ENCODE measurements around the gene PHACTR4. TPM values are rescaled to one million over a fixed set of nuclear protein-coding genes. Genes with fewer than 3 reads are reported as not detected.
A peak's percentile ranks its signal among the peaks of the same experiment; 100 is the strongest.

Gene PHACTR4
- total and polyA plus RNA-seq, 2 of the 13 experiments (the other 11 are each of a cell fraction or from before 2014, with no cell fraction given): 13.9 to 17.1 TPM

GRCh38 chr1:28518745-28519341 lies 149.3 kb downstream of the PHACTR4 start:
- H3K79me2 ChIP-seq (ENCODE audit: insufficient read depth, low read length): peaks cover 42% of the 10 kb centered on the region
- peak overlapping the region; percentile 66 to 85 (median 75) for H3K4me3 ChIP-seq (replicated peaks in 1 of 3; ENCODE audit: insufficient read depth in 1 of 3, low read depth in 2 of 3, low read length in 3 of 3)
- TSS peak; percentile 31 for BruUV-seq (replicated peaks)
- peak overlapping the region; percentile 97 for H3K4me2 ChIP-seq (ENCODE audit: low read depth, low read length)
- H2AFZ ChIP-seq (ENCODE audit: low read length): no peak overlapping the region
- FAIRE-seq (peak; percentile 69), ATAC-seq (peak; percentile 0), DNase-seq (ENCODE audit: low spot score) (peak; percentile 84)
- in situ Hi-C loops (cut with HindIII; ENCODE audit: extremely low pct_ligation_motif_present, low pct_unique_long_range_greater_than_20kb) (loop anchor here (5.0 kb wide), 1 partner anchor 83 kb away; no protein-coding TSS in a partner anchor), intact Hi-C loops (cut with micrococcal nuclease; ENCODE audit: unreplicated experiment) (loop anchor here (1.0 to 10.0 kb wide), 3 partner anchors 83 to 356 kb away; no protein-coding TSS in a partner anchor)
- ChIA-PET CTCF (ENCODE audit: low intra/inter-chr PET ratio, low total read pairs) (interaction anchor here (1.7 kb wide), 1 partner anchor 85 kb away, joined by 27 read pairs; no protein-coding TSS in a partner anchor), POLR2A (interaction anchor here (0.8 to 2.0 kb wide), 6 partner anchors 9 to 125 kb away, joined by 3 to 7 read pairs (median 6); partner anchors contain the start of gene TRNAU1AP)
- no peaks in the 10 kb centered on the region for H3K27me3 ChIP-seq (ENCODE audit: control insufficient read depth in 1 of 2, insufficient read depth in 2 of 2, low read length in 2 of 2)
- H3K9ac ChIP-seq (ENCODE audit: insufficient read depth, low read depth, low read length): peak overlapping the region; percentile 90
- 43% methylated on average over 6 of the region's 21 CpGs for WGBS (ENCODE audit: low lambda C conversion rate)
- H3K27ac ChIP-seq (ENCODE audit: extremely low read length, insufficient read depth, low read length): peak overlapping the region; percentile 91
- peaks cover 36% of the 10 kb centered on the region for H3K4me1 ChIP-seq (ENCODE audit: insufficient read depth, low read length)
- no peaks in the 10 kb centered on the region for H3K9me3 ChIP-seq (ENCODE audit: low read length)
- H3K36me3 ChIP-seq (replicated peaks in 1 of 2; ENCODE audit: control insufficient read depth in 1 of 2, insufficient read depth in 2 of 2, low read length in 2 of 2): peaks cover 0 to 12% of the 10 kb centered on the region in 2 experiments; a peak in 4 of 5 replicates
- peaks cover 22% of the 10 kb centered on the region for H4K20me1 ChIP-seq (ENCODE audit: insufficient read depth, low read length)
- TF ChIP-seq HNF1B (CRISPR knock-in tag; IDR thresholded peaks at IDR 0.05) (peak; percentile 52), MAFF (IDR thresholded peaks at IDR 0.05; ENCODE audit: low read depth, low read length) (no peak), SMC3 (IDR thresholded peaks at IDR 0.05; ENCODE audit: low read length) (no peak), DZIP1 (CRISPR knock-in tag; IDR thresholded peaks at IDR 0.05) (no peak), ZNF33B (CRISPR knock-in tag; IDR thresholded peaks at IDR 0.05) (peak; percentile 67; the same call in 1 of the 2 replicates), BRD4 (CRISPR knock-in tag; IDR thresholded peaks at IDR 0.05) (peak; percentile 35; the same call in 1 of the 2 replicates), MYPOP (CRISPR knock-in tag; IDR thresholded peaks at IDR 0.05) (no peak), MLX (CRISPR knock-in tag; IDR thresholded peaks at IDR 0.05) (peak; percentile 89), MTA1 (CRISPR knock-in tag; IDR thresholded peaks at IDR 0.05; ENCODE audit: borderline replicate concordance) (no peak), MYNN (CRISPR knock-in tag; IDR thresholded peaks at IDR 0.05; ENCODE audit: low read depth) (0 out of 2 replicates have a peak, but pooled peaks have one; percentile 27), PAXIP1 (CRISPR knock-in tag; conservative IDR thresholded peaks at IDR 0.05) (peak; percentile 39), ATF4 (CRISPR knock-in tag; IDR thresholded peaks at IDR 0.05) (no peak)
